Adrenal gland (tissue), 12 donors: ENCODE measurements around the gene CDK10. TPM values are rescaled to one million over a fixed set of nuclear protein-coding genes. Genes with fewer than 3 reads are reported as not detected.

Experiments used
- DNase-seq, 7 donors: peaks; one replicate each; pipeline ENCODE4 v3.0.0-alpha.2; 2019 to 2020
- H3K27ac ChIP-seq, 5 donors: fragments of 200-600 bp; sonication (generic) in 4 of 5; 1 replicate in 3 of 5; 2 replicates in 2 of 5; pipeline versions ENCODE4 v1.5.1 to v1.8.0; 2016 to 2020; ENCODE audit warnings: mild to moderate bottlenecking in 1 of 5
- H3K27me3 ChIP-seq: fragments of 200-600 bp; 2 replicates; pipeline ENCODE4 v1.8.0; 2021
- H3K36me3 ChIP-seq, 2 donors: fragments of 200-600 bp; replicated peaks in 1 of 2; 1 replicate in 1 of 2; 2 replicates in 1 of 2; pipeline versions ENCODE4 v1.5.1 to v1.8.0; 2018 to 2022
- H3K4me1 ChIP-seq, 2 donors: fragments of 200-600 bp; replicated peaks in 1 of 2; 1 replicate in 1 of 2; 2 replicates in 1 of 2; pipeline versions ENCODE4 v1.5.1 to v1.8.0; 2018 to 2021
- H3K4me3 ChIP-seq, 4 donors: fragments of 200-600 bp; sonication (generic) in 3 of 4; one replicate each; pipeline ENCODE4 v1.5.1; 2016 to 2018
- H3K9me3 ChIP-seq, 3 donors: fragments of 200-600 bp; sonication (generic) in 1 of 3; replicated peaks in 1 of 3; 1 replicate in 2 of 3; 2 replicates in 1 of 3; pipeline versions ENCODE4 v1.5.1 to v1.8.0; 2016 to 2021
- POLR2A ChIP-seq, 2 donors: fragments of 450-650 bp; IDR thresholded peaks; one replicate each; pipeline ENCODE4 v1.6.1; 2017; ENCODE audit warnings: antibody characterized with exemption in 2 of 2, mild to moderate bottlenecking in 2 of 2, moderate library complexity in 1 of 2
- WGBS, 4 donors: extraction: QIAGEN DNeasy Blood & Tissue Kit in 2 of 4; methylation state at CpG; one replicate each; pipeline versions ENCODE4 v1.1.5 to v1.1.7; 2013 to 2017; 5-methylcytosine and 5-hydroxymethylcytosine counted together
- intact Hi-C, 2 donors: fragments of 100-400 bp; cut with DNase I; formaldehyde crosslinking; loops; one replicate each; pipeline versions ENCODE4 v1.14.1 to v1.15.0; 2022 to 2023
- polyA plus RNA-seq, 3 donors: library from polyadenylated mRNA; stranded (reverse); fragments of 200-250 nt in 2 of 3; fragments of 350-450 nt in 1 of 3; fragmentation: Illumina TruSeq in 1 of 3; extraction: RNeasy Lipid Tissue Mini Kit (QIAGEN cat#74804) in 1 of 3; gene quantifications; one replicate each; pipeline ENCODE4 v1.2.3, GENCODE V29; 2013 to 2014
- total RNA-seq, 9 donors: library from RNA; depleted of rRNA in 4 of 9; stranded (reverse); fragments of >200 nt in 4 of 9; fragments of 120-200 nt in 1 of 9; fragmentation: NEBNext Ultra II Directional in 1 of 9; extraction: Animal tissue kit (Norgen Biotek cat#: 25700) in 1 of 9; gene quantifications; one replicate each; pipeline versions ENCODE4 v1.1.0 to v1.2.4, GENCODE V29; 2013 to 2023
- TF ChIP-seq, protein P1 (sequence below), 6 experiments: fragments of 450-650 bp in 4 of 6; fragments of 200-600 bp in 2 of 6; sonication (generic) in 1 of 6; IDR thresholded peaks; 1 replicate in 5 of 6; 2 replicates in 1 of 6; pipeline versions ENCODE4 v1.5.1 to v1.8.0; 2016 to 2021; ENCODE audit warnings: antibody characterized with exemption in 6 of 6, mild to moderate bottlenecking in 2 of 6, moderate library complexity in 1 of 6
- donor health status: healthy with polysubstance abuse.
- donor health status: Bipolar disorder and iron deficiency.
- donor health status: DM: yes; HTN: yes; CAD: no.
- donor health status: DM: no; HTN: no; CAD: no.
- donor health status: DM: no; HTN: no; CAD: no.
- donor health status: DM: yes; HTN: yes; CAD: no.

The CDK10 gene
- total and polyA plus RNA-seq, 12 donors: 29.5 to 289 (median 64.5) TPM

DNA sequence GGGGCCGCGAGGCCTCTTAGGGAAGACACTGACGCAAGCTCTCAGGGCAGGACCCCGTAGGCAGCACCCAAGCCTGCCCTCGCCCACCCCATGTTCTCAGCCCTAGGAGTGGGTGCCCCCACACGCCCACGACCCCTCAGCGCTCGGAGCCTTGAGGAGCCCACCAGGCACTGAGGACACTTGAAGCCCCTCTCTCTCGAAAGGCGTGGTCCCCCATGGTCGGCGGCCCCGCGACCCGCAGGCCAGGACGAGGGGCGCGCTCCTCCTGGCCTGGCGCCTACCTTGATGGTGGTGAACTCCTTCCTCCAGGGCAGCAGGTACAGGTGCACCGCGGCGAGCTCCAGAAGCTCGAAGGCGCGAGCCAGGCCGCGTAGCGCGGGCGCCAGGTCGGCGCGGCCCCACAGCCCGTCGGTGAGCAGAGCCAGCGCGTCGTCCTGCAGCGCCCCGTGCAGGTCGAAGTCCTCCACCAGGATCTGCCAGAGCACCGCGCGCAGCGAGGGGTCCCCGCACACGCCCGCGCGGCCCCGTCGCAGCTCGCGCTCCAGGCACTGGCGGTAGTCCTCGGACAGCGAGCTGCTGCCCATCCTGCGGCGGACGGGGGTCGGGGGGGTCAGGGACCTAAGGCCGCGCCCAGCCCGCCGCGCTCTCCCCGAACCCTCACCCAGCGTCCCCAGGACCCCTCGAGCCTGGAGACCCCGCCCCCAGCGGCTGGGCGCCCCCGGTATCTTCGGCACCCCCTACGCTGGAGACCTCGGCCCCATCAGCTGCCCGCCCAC, 14.3 kb downstream of the CDK10 start:
- Histone ChIP-seq H3K4me3 (peak overlapping the region in 3 of 4 donors; percentile 33 to 73 (median 50)), H3K4me1 (peaks cover 10 to 17% of the 10 kb centered on the region in 2 donors), H3K27ac (peak overlapping the region; percentile 33 to 88 (median 74)), H3K27me3 (no peaks in the 10 kb centered on the region), H3K9me3 (no peaks in the 10 kb centered on the region), H3K36me3 (peaks cover 0 to 14% of the 10 kb centered on the region in 2 donors)
- peak in 3 of 7 donors; percentile 57 to 65 (median 58) for DNase-seq
- 2 to 6% (median 3%) methylated on average over 3 to 76 of the region's 78 CpGs for WGBS, 4 donors
- intact Hi-C loops: loop anchor here in 1 of 2 donors (10.0 kb wide), 1 partner anchor 164 kb away; no protein-coding TSS in a partner anchor
- TF ChIP-seq, protein P1, sequence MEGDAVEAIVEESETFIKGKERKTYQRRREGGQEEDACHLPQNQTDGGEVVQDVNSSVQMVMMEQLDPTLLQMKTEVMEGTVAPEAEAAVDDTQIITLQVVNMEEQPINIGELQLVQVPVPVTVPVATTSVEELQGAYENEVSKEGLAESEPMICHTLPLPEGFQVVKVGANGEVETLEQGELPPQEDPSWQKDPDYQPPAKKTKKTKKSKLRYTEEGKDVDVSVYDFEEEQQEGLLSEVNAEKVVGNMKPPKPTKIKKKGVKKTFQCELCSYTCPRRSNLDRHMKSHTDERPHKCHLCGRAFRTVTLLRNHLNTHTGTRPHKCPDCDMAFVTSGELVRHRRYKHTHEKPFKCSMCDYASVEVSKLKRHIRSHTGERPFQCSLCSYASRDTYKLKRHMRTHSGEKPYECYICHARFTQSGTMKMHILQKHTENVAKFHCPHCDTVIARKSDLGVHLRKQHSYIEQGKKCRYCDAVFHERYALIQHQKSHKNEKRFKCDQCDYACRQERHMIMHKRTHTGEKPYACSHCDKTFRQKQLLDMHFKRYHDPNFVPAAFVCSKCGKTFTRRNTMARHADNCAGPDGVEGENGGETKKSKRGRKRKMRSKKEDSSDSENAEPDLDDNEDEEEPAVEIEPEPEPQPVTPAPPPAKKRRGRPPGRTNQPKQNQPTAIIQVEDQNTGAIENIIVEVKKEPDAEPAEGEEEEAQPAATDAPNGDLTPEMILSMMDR (IDR thresholded peaks at IDR 0.05): peak in 1 of 6 experiments; percentile 25
- TF ChIP-seq POLR2A (IDR thresholded peaks at IDR 0.05): no peak

DNA sequence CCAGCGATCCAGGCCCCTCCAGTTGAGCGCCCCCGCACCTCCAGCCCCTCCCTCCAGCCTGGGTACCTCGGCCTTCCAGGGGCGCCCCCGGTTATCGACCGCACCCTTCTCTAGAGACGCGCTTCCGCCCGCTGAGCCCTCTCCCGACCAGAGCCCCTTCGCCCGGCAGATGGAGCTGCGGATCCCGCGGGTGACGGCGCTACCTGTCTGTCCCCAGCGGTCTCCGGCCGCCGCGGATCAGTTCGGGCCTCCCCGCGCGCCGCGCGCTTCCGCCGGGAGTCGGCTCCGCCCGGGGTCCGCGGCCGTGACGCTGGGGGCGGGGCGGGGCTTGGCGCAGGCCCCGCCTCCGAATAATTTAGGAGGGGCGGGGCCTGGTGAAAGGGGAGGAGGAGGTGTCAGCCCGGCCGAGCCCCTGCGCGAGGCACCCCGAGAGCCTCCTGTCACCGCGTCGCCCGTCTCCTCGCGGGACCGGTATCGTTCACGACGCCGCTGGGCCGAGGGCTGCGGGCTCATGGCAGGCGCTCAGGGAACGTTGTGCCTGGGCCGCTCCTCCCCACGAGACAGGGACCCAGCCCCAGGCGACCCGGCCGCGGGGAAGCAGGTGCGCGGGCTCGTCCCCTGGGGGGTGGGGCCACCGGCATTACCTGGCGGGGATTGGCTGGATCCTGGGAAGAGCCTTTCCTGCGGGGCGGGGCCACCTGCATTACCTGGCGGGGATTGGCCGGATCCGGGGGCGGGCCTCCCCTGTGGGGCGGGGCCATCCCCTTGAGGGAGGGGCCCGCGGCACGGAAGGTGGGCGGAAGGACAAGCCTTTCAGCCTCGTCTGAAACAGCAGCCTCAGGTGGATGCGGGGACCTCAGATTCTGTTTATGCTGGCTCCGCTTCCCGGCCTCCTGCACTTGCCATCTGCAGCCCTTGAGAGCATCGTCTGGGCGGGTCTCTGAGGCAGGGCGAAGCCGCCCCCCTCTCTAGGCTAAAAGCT, 15.2 kb downstream of the CDK10 start, which contains the start of gene SPATA2L:
Gene SPATA2L, minus strand, starts transcription at position 281 of the 982 bp plus-strand sequence. CDS start 473 bp downstream, outside the sequence.
- peak; percentile 71 to 86 for TF ChIP-seq POLR2A (IDR thresholded peaks at IDR 0.05)
- TF ChIP-seq, protein P1 (IDR thresholded peaks at IDR 0.05): peak in 1 of 6 experiments; percentile 22
- intact Hi-C loops: loop anchor here in 1 of 2 donors (10.0 kb wide), 1 partner anchor 163 kb away; no protein-coding TSS in a partner anchor
- DNase-seq: peak; percentile 95 to 97 (median 96)

DNA sequence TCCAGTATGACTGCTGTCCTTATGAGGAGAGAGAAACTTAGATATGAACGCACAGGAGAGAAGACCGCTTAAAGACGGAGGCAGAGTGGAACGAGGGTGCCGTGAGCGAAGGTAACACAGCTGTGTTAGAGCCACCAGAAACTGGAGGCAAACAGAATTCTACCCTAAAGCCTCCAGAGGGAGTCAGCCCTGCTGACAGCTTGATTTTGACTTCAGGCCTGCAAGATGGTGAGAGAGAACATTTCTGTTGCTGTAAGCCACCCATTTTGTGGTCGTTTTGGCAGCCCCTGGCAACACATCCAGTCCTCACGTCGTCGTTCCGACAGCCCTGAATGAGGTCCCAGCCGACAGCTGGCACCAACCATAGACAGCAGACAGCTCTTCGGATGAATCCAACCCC, 17.8 kb downstream of the CDK10 start:
- intact Hi-C loops: loop anchor here (2.0 to 10.0 kb wide), 2 partner anchors 155 to 161 kb away; no protein-coding TSS in a partner anchor
- Histone ChIP-seq H3K4me3 (no peak overlapping the region), H3K4me1 (peaks cover 10 to 17% of the 10 kb centered on the region in 2 donors), H3K9me3 (no peaks in the 10 kb centered on the region), H3K27ac (no peak overlapping the region), H3K27me3 (no peaks in the 10 kb centered on the region), H3K36me3 (no peaks in the 10 kb centered on the region)
- TF ChIP-seq, protein P1 (IDR thresholded peaks at IDR 0.05): no peak
- no peak for TF ChIP-seq POLR2A (IDR thresholded peaks at IDR 0.05)
- WGBS, 4 donors: 72 to 80% (median 75%) methylated on average over 11 to 13 of the region's 13 CpGs
- no peak for DNase-seq

More for the DNA sequence above, 15.2 kb downstream of the CDK10 start, which contains the start of gene SPATA2L:
- no peaks in the 10 kb centered on the region for H3K27me3 ChIP-seq
- no peaks in the 10 kb centered on the region for H3K9me3 ChIP-seq
- H3K4me1 ChIP-seq: peaks cover 10 to 17% of the 10 kb centered on the region in 2 donors
- 1 to 2% (median 1%) methylated on average over 15 to 97 of the region's 97 CpGs; no CpG with 5 or more reads in 1 of the 4 donors for WGBS, 4 donors
- H3K36me3 ChIP-seq: peaks cover 0 to 7% of the 10 kb centered on the region in 2 donors
- peak within 1 kb of the TSS; percentile 33 to 88 (median 74) for H3K27ac ChIP-seq
- H3K4me3 ChIP-seq: peak within 1 kb of the TSS in 3 of 4 donors; percentile 33 to 73 (median 50)
